Adipocyte (in vitro differentiated cells): ENCODE measurements around the gene IL22.

Experiments
- DNase-seq: peaks from one replicate; pipeline ENCODE4 v3.0.0-alpha.2; 2015; ENCODE audit warnings: low read depth
- H3K27me3 ChIP-seq: replicated peaks from 2 replicates; pipeline ENCODE4 v1.7.0; 2013; ENCODE audit warnings: mild to moderate bottlenecking, low read length, moderate library complexity; ENCODE audit not compliant: control insufficient read depth, insufficient read depth
- H3K36me3 ChIP-seq: 2 replicates; pipeline ENCODE4 v1.7.0; 2013; ENCODE audit warnings: low read length, mild to moderate bottlenecking, moderate library complexity; ENCODE audit not compliant: control insufficient read depth, insufficient read depth, severe bottlenecking
- H3K4me1 ChIP-seq: 2 replicates; pipeline ENCODE4 v1.7.0; 2013; ENCODE audit warnings: mild to moderate bottlenecking, low read length, moderate library complexity; ENCODE audit not compliant: control insufficient read depth, insufficient read depth
- H3K4me3 ChIP-seq: 2 replicates; pipeline ENCODE4 v1.7.0; 2013; ENCODE audit warnings: mild to moderate bottlenecking, low read length, moderate library complexity
- H3K9ac ChIP-seq: 2 replicates; pipeline ENCODE4 v1.7.0; 2013; ENCODE audit warnings: mild to moderate bottlenecking, low read length, moderate library complexity
- H3K9me3 ChIP-seq: 2 replicates; pipeline ENCODE4 v1.7.0; 2013; ENCODE audit warnings: mild to moderate bottlenecking, low read length, moderate library complexity; ENCODE audit not compliant: control insufficient read depth

The IL22 gene

GRCh38 chr12:68263366-68263765, 10.0 kb upstream of the IL22 start:
- Histone ChIP-seq H3K4me1 (peaks cover 47% of the 10 kb centered on the region), H3K27me3 (no peaks in the 10 kb centered on the region), H3K4me3 (no peak overlapping the region), H3K9me3 (no peaks in the 10 kb centered on the region), H3K9ac (no peak overlapping the region), H3K36me3 (no peaks in the 10 kb centered on the region)
- DNase-seq: peak; percentile 28

GRCh38 chr12:68261896-68262295, 8.5 kb upstream of the IL22 start:
- H3K4me3 ChIP-seq: no peak overlapping the region
- no peaks in the 10 kb centered on the region for H3K36me3 ChIP-seq
- H3K4me1 ChIP-seq: peaks cover 35% of the 10 kb centered on the region
- no peaks in the 10 kb centered on the region for H3K9me3 ChIP-seq
- H3K9ac ChIP-seq: no peak overlapping the region
- DNase-seq: no peak
- H3K27me3 ChIP-seq: no peaks in the 10 kb centered on the region

- Histone ChIP-seq H3K9ac (no peak overlapping the region), H3K36me3 (no peaks in the 10 kb centered on the region), H3K9me3 (no peaks in the 10 kb centered on the region), H3K4me3 (no peak overlapping the region), H3K27me3 (no peaks in the 10 kb centered on the region), H3K4me1 (peaks cover 22% of the 10 kb centered on the region)
- DNase-seq: no peak
Observed at GRCh38 chr12:68260153-68260552, 6.7 kb upstream of the IL22 start.

GRCh38 chr12:68259318-68259940, 6.0 kb upstream of the IL22 start:
- Histone ChIP-seq H3K36me3 (no peaks in the 10 kb centered on the region), H3K4me3 (no peak overlapping the region), H3K9ac (no peak overlapping the region), H3K9me3 (no peaks in the 10 kb centered on the region), H3K27me3 (no peaks in the 10 kb centered on the region), H3K4me1 (peaks cover 16% of the 10 kb centered on the region)
- no peak for DNase-seq

GRCh38 chr12:68252077-68252476, 1.3 kb downstream of the IL22 start:
- Histone ChIP-seq H3K9me3 (no peaks in the 10 kb centered on the region), H3K9ac (no peak overlapping the region), H3K4me1 (no peaks in the 10 kb centered on the region), H3K4me3 (no peak overlapping the region), H3K27me3 (no peaks in the 10 kb centered on the region), H3K36me3 (no peaks in the 10 kb centered on the region)
- no peak for DNase-seq

- no peak overlapping the region for H3K9ac ChIP-seq
- peaks cover 8% of the 10 kb centered on the region for H3K4me1 ChIP-seq
- H3K36me3 ChIP-seq: no peaks in the 10 kb centered on the region
- H3K4me3 ChIP-seq: no peak overlapping the region
- H3K9me3 ChIP-seq: no peaks in the 10 kb centered on the region
- no peaks in the 10 kb centered on the region for H3K27me3 ChIP-seq
- DNase-seq: no peak
Observed at GRCh38 chr12:68250454-68250853, 3.0 kb downstream of the IL22 start.

- H3K4me1 ChIP-seq: peaks cover 12% of the 10 kb centered on the region
- H3K4me3 ChIP-seq: no peak overlapping the region
- H3K36me3 ChIP-seq: no peaks in the 10 kb centered on the region
- H3K9ac ChIP-seq: no peak overlapping the region
- no peaks in the 10 kb centered on the region for H3K27me3 ChIP-seq
- H3K9me3 ChIP-seq: no peaks in the 10 kb centered on the region
- no peak for DNase-seq
Observed at GRCh38 chr12:68247785-68248184, 5.6 kb downstream of the IL22 start.

- no peak for DNase-seq
- Histone ChIP-seq H3K9me3 (no peaks in the 10 kb centered on the region), H3K9ac (no peak overlapping the region), H3K4me3 (no peak overlapping the region), H3K4me1 (peaks cover 13% of the 10 kb centered on the region), H3K36me3 (no peaks in the 10 kb centered on the region), H3K27me3 (no peaks in the 10 kb centered on the region)
Observed at GRCh38 chr12:68246350-68246749, 7.1 kb downstream of the IL22 start.

GRCh38 chr12:68245180-68246021, 8.0 kb downstream of the IL22 start:
- Histone ChIP-seq H3K36me3 (no peaks in the 10 kb centered on the region), H3K9ac (peak overlapping the region; percentile 53), H3K9me3 (no peaks in the 10 kb centered on the region), H3K27me3 (no peaks in the 10 kb centered on the region), H3K4me1 (peaks cover 22% of the 10 kb centered on the region), H3K4me3 (peak overlapping the region; percentile 68)
- DNase-seq: peak; percentile 36

- Histone ChIP-seq H3K9ac (no peak overlapping the region), H3K4me3 (no peak overlapping the region), H3K9me3 (no peaks in the 10 kb centered on the region), H3K27me3 (no peaks in the 10 kb centered on the region), H3K4me1 (peaks cover 37% of the 10 kb centered on the region), H3K36me3 (no peaks in the 10 kb centered on the region)
- no peak for DNase-seq
Observed at GRCh38 chr12:68242777-68243176, 10.6 kb downstream of the IL22 start.

GRCh38 chr12:68240975-68241374, 12.4 kb downstream of the IL22 start:
- peak; percentile 61 for DNase-seq

More at GRCh38 chr12:68240975-68241374, 12.4 kb downstream of the IL22 start:
- no peaks in the 10 kb centered on the region for H3K9me3 ChIP-seq
- no peak overlapping the region for H3K4me3 ChIP-seq
- H3K9ac ChIP-seq: no peak overlapping the region
- no peaks in the 10 kb centered on the region for H3K36me3 ChIP-seq
- H3K4me1 ChIP-seq: peaks cover 41% of the 10 kb centered on the region
- H3K27me3 ChIP-seq: no peaks in the 10 kb centered on the region
